Suprapubic skin (tissue), 4 donors: ENCODE measurements around the gene OXA1L. TPM values are rescaled to one million over a fixed set of nuclear protein-coding genes. Genes with fewer than 3 reads are reported as not detected.

Experiments used
- DNase-seq, 2 donors: peaks; one replicate each; pipeline ENCODE4 v3.0.0-alpha.2; 2019; ENCODE audit warnings: low spot score in 2 of 2
- H3K27ac ChIP-seq: fragments of 200-600 bp; sonication (generic); one replicate; pipeline ENCODE4 v1.5.1; 2019
- H3K27me3 ChIP-seq: fragments of 200-600 bp; sonication (generic); one replicate; pipeline ENCODE4 v1.5.1; 2019
- H3K36me3 ChIP-seq: fragments of 200-600 bp; sonication (generic); one replicate; pipeline ENCODE4 v1.5.1; 2019
- H3K4me1 ChIP-seq: fragments of 200-600 bp; sonication (generic); one replicate; pipeline ENCODE4 v1.5.1; 2019
- H3K4me3 ChIP-seq: fragments of 200-600 bp; sonication (generic); one replicate; pipeline ENCODE4 v1.5.1; 2019; ENCODE audit warnings: mild to moderate bottlenecking
- H3K9me3 ChIP-seq: fragments of 200-600 bp; sonication (generic); one replicate; pipeline ENCODE4 v1.5.1; 2019
- EP300 ChIP-seq: sonication (generic); formaldehyde crosslinking; IDR thresholded peaks from one replicate; pipeline ENCODE4 v1.6.1; 2017; ENCODE audit warnings: antibody characterized with exemption
- POLR2A ChIP-seq, 2 donors: fragments of 450-650 bp; IDR thresholded peaks; one replicate each; pipeline ENCODE4 v1.6.1; 2017; ENCODE audit warnings: antibody characterized with exemption in 2 of 2, mild to moderate bottlenecking in 2 of 2, moderate library complexity in 2 of 2
- POLR2AphosphoS5 ChIP-seq, 3 donors: sonication (generic); formaldehyde crosslinking; IDR thresholded peaks; one replicate each; pipeline ENCODE4 v1.6.1; 2017; ENCODE audit warnings: antibody characterized with exemption in 3 of 3
- WGBS: methylation state at CpG from one replicate; pipeline ENCODE4 v1.1.5; 2018; 5-methylcytosine and 5-hydroxymethylcytosine counted together
- total RNA-seq, 4 donors: library from RNA; depleted of rRNA; stranded (reverse); fragments of >200 nt; gene quantifications; one replicate each; pipeline ENCODE4 v1.1.0, GENCODE V29; 2016
- TF ChIP-seq, protein P1 (sequence below), 2 donors: fragments of 200-600 bp in 1 of 2; fragments of 450-650 bp in 1 of 2; sonication (generic) in 1 of 2; IDR thresholded peaks; one replicate each; pipeline ENCODE4 v1.5.1; 2016 to 2019; ENCODE audit warnings: antibody characterized with exemption in 2 of 2, mild to moderate bottlenecking in 1 of 2, moderate library complexity in 1 of 2

Gene OXA1L
- total RNA-seq, 4 donors from 2014 or later: 75.7 to 107 (median 91.8) TPM

DNA sequence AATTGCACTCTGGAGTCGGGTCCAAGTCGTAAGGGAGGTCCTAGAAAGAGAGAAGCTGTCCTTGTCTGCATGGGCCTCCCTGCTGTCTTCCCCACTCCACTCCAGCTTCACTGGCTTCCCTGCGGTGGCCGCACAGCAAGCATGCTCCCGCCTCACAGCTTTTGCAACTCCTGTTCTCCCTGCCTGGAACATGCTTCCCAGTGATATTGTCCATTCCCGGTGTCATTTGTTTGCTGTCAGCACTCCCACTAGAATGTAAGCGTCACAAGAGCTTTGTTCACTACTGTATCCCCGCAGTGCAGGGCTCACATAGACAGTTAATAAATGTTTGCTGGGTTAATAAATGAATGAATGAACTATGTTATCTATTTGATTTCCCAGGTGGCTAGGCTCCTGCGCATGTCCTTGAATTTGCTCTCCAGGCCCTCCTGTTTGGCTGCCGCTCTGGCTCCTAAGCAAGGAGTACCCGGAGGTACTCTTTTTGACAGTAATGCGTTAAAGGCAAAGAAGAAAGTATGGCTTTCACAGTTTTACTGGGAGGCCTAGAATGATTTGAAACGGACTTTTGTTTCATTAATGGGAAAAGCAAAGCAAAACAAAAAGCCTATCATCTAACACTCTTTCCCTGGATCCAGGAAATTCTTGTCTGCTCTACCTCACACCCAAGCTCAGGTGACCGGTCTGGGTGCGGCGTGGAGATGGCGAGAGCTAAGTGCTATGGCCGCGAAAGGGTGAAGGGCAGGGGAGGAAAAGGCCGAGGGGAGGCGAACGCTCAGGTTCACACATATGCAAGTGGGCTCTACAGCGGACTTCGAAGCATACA is 54.9 kb downstream of the OXA1L start:
- H3K36me3 ChIP-seq: no peaks in the 10 kb centered on the region
- WGBS: 88% methylated on average over 24 of the region's 24 CpGs
- H3K27me3 ChIP-seq: no peaks in the 10 kb centered on the region
- TF ChIP-seq POLR2A (IDR thresholded peaks at IDR 0.05) (no peak), POLR2AphosphoS5 (IDR thresholded peaks at IDR 0.05) (no peak), EP300 (no peak)
- TF ChIP-seq, protein P1, sequence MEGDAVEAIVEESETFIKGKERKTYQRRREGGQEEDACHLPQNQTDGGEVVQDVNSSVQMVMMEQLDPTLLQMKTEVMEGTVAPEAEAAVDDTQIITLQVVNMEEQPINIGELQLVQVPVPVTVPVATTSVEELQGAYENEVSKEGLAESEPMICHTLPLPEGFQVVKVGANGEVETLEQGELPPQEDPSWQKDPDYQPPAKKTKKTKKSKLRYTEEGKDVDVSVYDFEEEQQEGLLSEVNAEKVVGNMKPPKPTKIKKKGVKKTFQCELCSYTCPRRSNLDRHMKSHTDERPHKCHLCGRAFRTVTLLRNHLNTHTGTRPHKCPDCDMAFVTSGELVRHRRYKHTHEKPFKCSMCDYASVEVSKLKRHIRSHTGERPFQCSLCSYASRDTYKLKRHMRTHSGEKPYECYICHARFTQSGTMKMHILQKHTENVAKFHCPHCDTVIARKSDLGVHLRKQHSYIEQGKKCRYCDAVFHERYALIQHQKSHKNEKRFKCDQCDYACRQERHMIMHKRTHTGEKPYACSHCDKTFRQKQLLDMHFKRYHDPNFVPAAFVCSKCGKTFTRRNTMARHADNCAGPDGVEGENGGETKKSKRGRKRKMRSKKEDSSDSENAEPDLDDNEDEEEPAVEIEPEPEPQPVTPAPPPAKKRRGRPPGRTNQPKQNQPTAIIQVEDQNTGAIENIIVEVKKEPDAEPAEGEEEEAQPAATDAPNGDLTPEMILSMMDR (IDR thresholded peaks at IDR 0.05): no peak
- H3K9me3 ChIP-seq: no peaks in the 10 kb centered on the region
- no peak overlapping the region for H3K27ac ChIP-seq
- H3K4me1 ChIP-seq: peaks cover 34% of the 10 kb centered on the region
- no peak overlapping the region for H3K4me3 ChIP-seq
- no peak for DNase-seq

DNA sequence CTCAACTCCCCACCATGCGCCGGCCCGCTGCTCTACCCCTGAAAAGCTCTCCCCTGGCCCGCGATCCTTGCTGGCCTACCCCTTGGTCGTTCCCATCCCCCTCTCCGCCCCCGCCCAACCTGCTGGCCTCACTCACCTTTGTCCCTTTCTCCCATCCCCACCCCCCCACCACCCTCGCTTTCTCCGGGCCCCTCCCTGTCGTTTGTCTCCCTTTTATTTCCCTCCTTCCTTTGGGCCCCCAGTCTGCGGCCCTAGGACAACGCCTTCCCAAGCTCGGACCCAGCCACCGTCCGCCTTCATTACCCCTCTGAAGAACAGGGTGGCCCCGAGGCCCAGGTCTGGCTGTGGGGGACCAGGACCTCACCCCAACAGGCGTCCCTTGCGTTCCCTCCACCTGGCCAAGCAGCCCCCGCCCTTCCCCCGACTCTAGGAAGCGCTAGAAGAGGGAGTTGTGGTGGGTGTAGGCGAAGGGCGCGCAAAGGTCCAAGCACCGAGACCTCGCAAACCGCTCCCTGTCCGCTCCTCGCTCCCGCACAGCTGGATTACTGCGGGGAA is 55.6 kb downstream of the OXA1L start:
- Histone ChIP-seq H3K9me3 (no peaks in the 10 kb centered on the region), H3K27me3 (no peaks in the 10 kb centered on the region), H3K36me3 (no peaks in the 10 kb centered on the region), H3K27ac (no peak overlapping the region), H3K4me3 (peak overlapping the region; percentile 44), H3K4me1 (peaks cover 34% of the 10 kb centered on the region)
- TF ChIP-seq POLR2A (IDR thresholded peaks at IDR 0.05): no peak
- no peak for TF ChIP-seq EP300
- TF ChIP-seq POLR2AphosphoS5 (IDR thresholded peaks at IDR 0.05): no peak
- TF ChIP-seq, protein P1 (IDR thresholded peaks at IDR 0.05): no peak
- DNase-seq: peak in 1 of 2 donors; percentile 77
- WGBS: 64% methylated on average over 32 of the region's 32 CpGs

Other genes starting within 250 kb of the OXA1L start
- gene DAD1, start 177.5 kb upstream of the OXA1L start, total RNA-seq: 100 to 1,000 TPM; 110 to 212 (median 187) TPM
- 10 to 100 TPM; 15.3 to 30.4 (median 21.8) TPM for gene ABHD4, start 168.4 kb upstream of the OXA1L start, total RNA-seq
- gene OR6J1, start 122.3 kb upstream of the OXA1L start, total RNA-seq: not detected
- gene SLC7A7, start 48.7 kb downstream of the OXA1L start, total RNA-seq: 1 to 10 TPM; 1.8 to 3.8 (median 2.9) TPM
- 10 to 100 TPM; 35.5 to 84.5 (median 74.2) TPM for gene MRPL52, start 63.2 kb downstream of the OXA1L start, total RNA-seq
- 100 to 1,000 TPM; 106 to 161 (median 128) TPM for gene MMP14, start 69.9 kb downstream of the OXA1L start, total RNA-seq
- 100 to 1,000 TPM in 3 of 4 donors, 10 to 100 TPM in 1; 97.8 to 170 (median 157) TPM for gene LRP10, start 105.1 kb downstream of the OXA1L start, total RNA-seq
- 1 to 10 TPM in 2 of 4 donors, under 1 TPM in 2; 0.89 to 5.4 (median 1.2) TPM for gene REM2, start 116.5 kb downstream of the OXA1L start, total RNA-seq
- gene RBM23, start 152.5 kb downstream of the OXA1L start, total RNA-seq: 100 to 1,000 TPM in 1 of 4 donors, 10 to 100 TPM in 3; 64.5 to 104 (median 93.0) TPM
- gene PRMT5, start 162.7 kb downstream of the OXA1L start, total RNA-seq: 10 to 100 TPM; 44.0 to 58.4 (median 50.3) TPM
- 100 to 1,000 TPM in 2 of 4 donors, 10 to 100 TPM in 2; 43.1 to 119 (median 96.3) TPM for gene HAUS4, start 190.4 kb downstream of the OXA1L start, total RNA-seq
- 100 to 1,000 TPM in 1 of 4 donors, 10 to 100 TPM in 3; 66.0 to 120 (median 79.2) TPM for gene AJUBA, start 215.9 kb downstream of the OXA1L start, total RNA-seq
- gene C14orf93, start 243.5 kb downstream of the OXA1L start, total RNA-seq: 10 to 100 TPM; 19.1 to 32.9 (median 24.3) TPM